ENCODE measurements around the gene ARGLU1.

DNA sequence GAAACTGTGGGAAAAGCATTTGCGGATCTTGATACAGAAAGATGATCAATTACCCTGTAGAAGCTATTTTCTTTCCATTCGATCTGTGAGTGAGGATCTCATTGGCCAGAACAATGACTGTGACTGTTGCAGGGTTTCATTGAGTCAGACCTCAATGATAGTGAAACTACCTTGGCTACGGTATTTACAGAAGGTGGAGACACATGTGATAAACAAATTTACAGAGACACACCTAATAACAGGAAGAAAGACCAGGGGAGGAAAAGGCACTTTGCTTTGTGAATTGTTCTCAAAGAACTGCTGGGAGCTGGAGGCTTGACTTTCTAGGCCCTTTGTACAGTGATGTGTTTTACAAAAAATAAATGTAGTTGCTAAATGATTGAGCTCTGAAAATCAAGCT is 19.9 kb upstream of the ARGLU1 start:
- TF ChIP-seq, protein P1, sequence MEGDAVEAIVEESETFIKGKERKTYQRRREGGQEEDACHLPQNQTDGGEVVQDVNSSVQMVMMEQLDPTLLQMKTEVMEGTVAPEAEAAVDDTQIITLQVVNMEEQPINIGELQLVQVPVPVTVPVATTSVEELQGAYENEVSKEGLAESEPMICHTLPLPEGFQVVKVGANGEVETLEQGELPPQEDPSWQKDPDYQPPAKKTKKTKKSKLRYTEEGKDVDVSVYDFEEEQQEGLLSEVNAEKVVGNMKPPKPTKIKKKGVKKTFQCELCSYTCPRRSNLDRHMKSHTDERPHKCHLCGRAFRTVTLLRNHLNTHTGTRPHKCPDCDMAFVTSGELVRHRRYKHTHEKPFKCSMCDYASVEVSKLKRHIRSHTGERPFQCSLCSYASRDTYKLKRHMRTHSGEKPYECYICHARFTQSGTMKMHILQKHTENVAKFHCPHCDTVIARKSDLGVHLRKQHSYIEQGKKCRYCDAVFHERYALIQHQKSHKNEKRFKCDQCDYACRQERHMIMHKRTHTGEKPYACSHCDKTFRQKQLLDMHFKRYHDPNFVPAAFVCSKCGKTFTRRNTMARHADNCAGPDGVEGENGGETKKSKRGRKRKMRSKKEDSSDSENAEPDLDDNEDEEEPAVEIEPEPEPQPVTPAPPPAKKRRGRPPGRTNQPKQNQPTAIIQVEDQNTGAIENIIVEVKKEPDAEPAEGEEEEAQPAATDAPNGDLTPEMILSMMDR (IDR thresholded peaks at IDR 0.05; ENCODE audit: insufficient read depth, low read length, poor library complexity, severe bottlenecking) = no peak
- no peak for TF ChIP-seq EZH2phosphoT487 (conservative IDR thresholded peaks at IDR 0.05; ENCODE audit: low read length)
